Trophoblast cell (in vitro differentiated cells and primary cell): ENCODE results near the gene NMNAT2.

Experiments
- DNase-seq, 2 donors: peaks; one replicate each; pipeline ENCODE4 v3.0.0-alpha.2; 2016
- H2AFZ ChIP-seq: 2 replicates; pipeline ENCODE4 v1.6.1; 2013; ENCODE audit warnings: low read length, moderate library complexity, mild to moderate bottlenecking; ENCODE audit not compliant: insufficient read depth, poor library complexity
- H2AK5ac ChIP-seq: 2 replicates; pipeline ENCODE4 v1.6.1; 2013; ENCODE audit warnings: mild to moderate bottlenecking, low read length
- H2BK120ac ChIP-seq: 2 replicates; pipeline ENCODE4 v1.6.1; 2013; ENCODE audit warnings: low read length, mild to moderate bottlenecking, moderate library complexity; ENCODE audit not compliant: insufficient read depth, poor library complexity
- H2BK12ac ChIP-seq: 2 replicates; pipeline ENCODE4 v1.6.1; 2013; ENCODE audit warnings: mild to moderate bottlenecking, low read length, moderate library complexity
- H2BK5ac ChIP-seq: 2 replicates; pipeline ENCODE4 v1.6.1; 2013; ENCODE audit warnings: low read length, low read depth, moderate library complexity, mild to moderate bottlenecking; ENCODE audit not compliant: poor library complexity
- H3K14ac ChIP-seq: 2 replicates; pipeline ENCODE4 v1.6.1; 2013; ENCODE audit warnings: mild to moderate bottlenecking, low read length
- H3K18ac ChIP-seq: 2 replicates; pipeline ENCODE4 v1.6.1; 2013; ENCODE audit warnings: mild to moderate bottlenecking, low read length
- H3K23ac ChIP-seq: 2 replicates; pipeline ENCODE4 v1.6.1; 2013; ENCODE audit warnings: low read length
- H3K27ac ChIP-seq: 2 replicates; pipeline ENCODE4 v1.5.1; 2013; ENCODE audit warnings: low read depth, mild to moderate bottlenecking, inconsistent platforms, low read length, moderate library complexity
- H3K27me3 ChIP-seq: 2 replicates; pipeline ENCODE4 v1.6.1; 2013; ENCODE audit warnings: inconsistent platforms, mild to moderate bottlenecking, low read length, moderate library complexity; ENCODE audit not compliant: insufficient read depth
- H3K36me3 ChIP-seq, 2 experiments: 1 replicate in 1 of 2; 2 replicates in 1 of 2; pipeline ENCODE4 v1.6.1; 2013; ENCODE audit warnings: low read length in 2 of 2, mild to moderate bottlenecking in 2 of 2, moderate library complexity in 1 of 2; ENCODE audit not compliant: insufficient read depth in 2 of 2, control insufficient read depth in 1 of 2
- H3K4ac ChIP-seq: 2 replicates; pipeline ENCODE4 v1.6.1; 2013; ENCODE audit warnings: low read depth, mild to moderate bottlenecking, low read length, moderate library complexity
- H3K4me1 ChIP-seq, 2 experiments: 1 replicate in 1 of 2; 2 replicates in 1 of 2; pipeline ENCODE4 v1.6.1; 2013; ENCODE audit warnings: low read length in 2 of 2, mild to moderate bottlenecking in 2 of 2, moderate library complexity in 1 of 2; ENCODE audit not compliant: insufficient read depth in 2 of 2, control insufficient read depth in 1 of 2
- H3K4me2 ChIP-seq: 2 replicates; pipeline ENCODE4 v1.6.1; 2013; ENCODE audit warnings: inconsistent platforms, mild to moderate bottlenecking, low read length, moderate library complexity
- H3K4me3 ChIP-seq: 2 replicates; pipeline ENCODE4 v1.5.1; 2013; ENCODE audit warnings: mild to moderate bottlenecking, low read depth, low read length, inconsistent platforms
- H3K79me1 ChIP-seq: one replicate; pipeline ENCODE4 v1.6.1; 2013; ENCODE audit warnings: low read length
- H3K79me2 ChIP-seq: 2 replicates; pipeline ENCODE4 v1.6.1; 2013; ENCODE audit warnings: low read length, mild to moderate bottlenecking; ENCODE audit not compliant: control insufficient read depth, insufficient read depth, poor library complexity
- H3K9ac ChIP-seq: 2 replicates; pipeline ENCODE4 v1.6.1; 2013; ENCODE audit warnings: mild to moderate bottlenecking, low read length
- H3K9me3 ChIP-seq: 2 replicates; pipeline ENCODE4 v1.6.1; 2013; ENCODE audit warnings: low read depth, mild to moderate bottlenecking, control low read depth, inconsistent platforms, low read length; ENCODE audit not compliant: insufficient read depth
- H4K12ac ChIP-seq: 2 replicates; pipeline ENCODE4 v1.6.1; 2013; ENCODE audit warnings: low read depth, mild to moderate bottlenecking, low read length, moderate library complexity
- H4K8ac ChIP-seq: 2 replicates; pipeline ENCODE4 v1.6.1; 2013; ENCODE audit warnings: low read depth, mild to moderate bottlenecking, low read length, moderate library complexity
- H4K91ac ChIP-seq: one replicate; pipeline ENCODE4 v1.6.1; 2013; ENCODE audit warnings: low read depth, mild to moderate bottlenecking, low read length, moderate library complexity
- whole genome bisulfite sequencing: extraction: QIAGEN DNeasy Blood & Tissue Kit; methylation state at CpG from one replicate; pipeline ENCODE4 v1.1.7; 2013; ENCODE audit warnings: missing lambda C conversion rate; ENCODE audit not compliant: insufficient read length, insufficient coverage; ENCODE audit errors: extremely low coverage; 5-methylcytosine and 5-hydroxymethylcytosine counted together

Gene NMNAT2

DNA sequence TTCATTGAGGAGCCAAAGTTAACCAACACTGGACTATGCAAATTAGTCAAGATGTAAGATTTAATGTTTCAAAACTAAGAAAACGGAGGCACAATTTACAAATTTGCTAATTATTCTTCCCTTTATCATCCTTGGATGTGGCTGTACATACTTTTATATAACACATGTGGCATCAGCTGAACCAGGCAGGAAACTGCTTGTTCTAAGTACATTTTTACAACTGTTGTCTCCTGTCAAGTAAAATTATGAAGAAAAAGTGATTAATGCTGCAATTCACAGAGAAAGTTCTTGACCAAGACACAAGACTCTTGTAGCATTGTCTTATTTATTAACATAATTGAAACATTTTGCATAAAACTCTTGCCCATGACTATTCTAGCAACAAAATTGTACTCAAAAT is 170.2 kb downstream of the NMNAT2 start:
- Histone ChIP-seq H3K79me1 (no peaks in the 10 kb centered on the region), H4K8ac (no peak overlapping the region), H3K36me3 (peaks cover 7 to 8% of the 10 kb centered on the region in 2 experiments), H3K23ac (no peak overlapping the region), H3K4ac (no peak overlapping the region), H2AFZ (no peak overlapping the region), H2AK5ac (no peak overlapping the region), H3K18ac (no peak overlapping the region), H2BK120ac (no peak overlapping the region), H3K9ac (no peak overlapping the region), H3K79me2 (no peaks in the 10 kb centered on the region), H3K9me3 (peaks cover 3% of the 10 kb centered on the region), H3K4me2 (no peak overlapping the region), H2BK5ac (no peak overlapping the region), H3K27ac (no peak overlapping the region), H3K27me3 (no peaks in the 10 kb centered on the region), H3K4me1 (peaks cover 0 to 6% of the 10 kb centered on the region in 2 experiments), H4K91ac (no peak overlapping the region), H3K14ac (no peak overlapping the region), H4K12ac (no peak overlapping the region), H3K4me3 (no peak overlapping the region), H2BK12ac (no peak overlapping the region)
- no CpG with 5 or more reads among the region's 1 CpG for WGBS
- DNase-seq = no peak

GRCh38 chr1:183247484-183247883 is 170.7 kb downstream of the NMNAT2 start:
- WGBS = no CpG with 5 or more reads among the region's 3 CpGs
- no peak overlapping the region for H2AFZ ChIP-seq
- no peak overlapping the region for H3K27ac ChIP-seq
- no peak for DNase-seq
- H3K4me2 ChIP-seq = no peak overlapping the region
- no peaks in the 10 kb centered on the region for H3K79me2 ChIP-seq
- H3K79me1 ChIP-seq = no peaks in the 10 kb centered on the region
- H2BK5ac ChIP-seq = no peak overlapping the region
- H4K8ac ChIP-seq = no peak overlapping the region
- no peak overlapping the region for H3K4ac ChIP-seq
- peaks cover 0 to 6% of the 10 kb centered on the region in 2 experiments for H3K4me1 ChIP-seq
- H3K14ac ChIP-seq = no peak overlapping the region
- H2BK120ac ChIP-seq = no peak overlapping the region
- H3K27me3 ChIP-seq = no peaks in the 10 kb centered on the region
- no peak overlapping the region for H3K18ac ChIP-seq
- H4K91ac ChIP-seq = no peak overlapping the region
- H3K9ac ChIP-seq = no peak overlapping the region
- H2BK12ac ChIP-seq = no peak overlapping the region
- H3K23ac ChIP-seq = no peak overlapping the region
- H3K4me3 ChIP-seq = no peak overlapping the region
- H2AK5ac ChIP-seq = no peak overlapping the region
- H4K12ac ChIP-seq = no peak overlapping the region
- peaks cover 3% of the 10 kb centered on the region for H3K9me3 ChIP-seq
- H3K36me3 ChIP-seq = peaks cover 7 to 8% of the 10 kb centered on the region in 2 experiments

- H4K91ac ChIP-seq = no peak overlapping the region
- no peaks in the 10 kb centered on the region for H3K79me1 ChIP-seq
- no peak overlapping the region for H2AK5ac ChIP-seq
- no peak overlapping the region for H2BK120ac ChIP-seq
- no peak overlapping the region for H3K4ac ChIP-seq
- DNase-seq = no peak
- peaks cover 0 to 6% of the 10 kb centered on the region in 2 experiments for H3K4me1 ChIP-seq
- H3K9me3 ChIP-seq = peaks cover 3% of the 10 kb centered on the region
- peaks cover 4 to 7% of the 10 kb centered on the region in 2 experiments for H3K36me3 ChIP-seq
- no peak overlapping the region for H2BK12ac ChIP-seq
- no peak overlapping the region for H3K18ac ChIP-seq
- H3K4me3 ChIP-seq = no peak overlapping the region
- no CpG with 5 or more reads among the region's 11 CpGs for WGBS
- H3K23ac ChIP-seq = no peak overlapping the region
- H2BK5ac ChIP-seq = no peak overlapping the region
- no peak overlapping the region for H4K8ac ChIP-seq
- no peaks in the 10 kb centered on the region for H3K27me3 ChIP-seq
- no peak overlapping the region for H4K12ac ChIP-seq
- no peak overlapping the region for H2AFZ ChIP-seq
- H3K27ac ChIP-seq = no peak overlapping the region
- no peak overlapping the region for H3K14ac ChIP-seq
- H3K4me2 ChIP-seq = no peak overlapping the region
- H3K79me2 ChIP-seq = no peaks in the 10 kb centered on the region
- H3K9ac ChIP-seq = no peak overlapping the region
These were observed 171.1 kb downstream of the NMNAT2 start for GRCh38 chr1:183247066-183247465.

- no peak overlapping the region for H3K18ac ChIP-seq
- H3K23ac ChIP-seq = no peak overlapping the region
- no peak overlapping the region for H3K27ac ChIP-seq
- no peak overlapping the region for H4K91ac ChIP-seq
- H3K14ac ChIP-seq = no peak overlapping the region
- DNase-seq = no peak
- H3K4me3 ChIP-seq = no peak overlapping the region
- no peak overlapping the region for H3K4me2 ChIP-seq
- no peak overlapping the region for H3K9ac ChIP-seq
- no peak overlapping the region for H2BK12ac ChIP-seq
- peaks cover 3% of the 10 kb centered on the region for H3K9me3 ChIP-seq
- no peaks in the 10 kb centered on the region for H3K79me2 ChIP-seq
- H2AK5ac ChIP-seq = no peak overlapping the region
- no peak overlapping the region for H2BK120ac ChIP-seq
- H2AFZ ChIP-seq = no peak overlapping the region
- peaks cover 0 to 6% of the 10 kb centered on the region in 2 experiments for H3K4me1 ChIP-seq
- no peaks in the 10 kb centered on the region for H3K27me3 ChIP-seq
- H4K12ac ChIP-seq = no peak overlapping the region
- H4K8ac ChIP-seq = no peak overlapping the region
- H3K79me1 ChIP-seq = no peaks in the 10 kb centered on the region
- H3K4ac ChIP-seq = no peak overlapping the region
- no peak overlapping the region for H2BK5ac ChIP-seq
- H3K36me3 ChIP-seq = peaks cover 0 to 4% of the 10 kb centered on the region in 2 experiments
These were observed 171.7 kb downstream of the NMNAT2 start for GRCh38 chr1:183246436-183246835.
